Parathyroid adenoma (tissue), 2 donors: ENCODE measurements around the gene DARS1.

Experiments used
- H2AFZ ChIP-seq: fragments of 300-600 bp; sonication (generic); one replicate; pipeline ENCODE4 v1.7.0; 2017; ENCODE audit warnings: antibody characterized with exemption, mild to moderate bottlenecking
- H3K27ac ChIP-seq: fragments of 300-600 bp; sonication (generic); one replicate; pipeline ENCODE4 v1.7.0; 2017
- H3K27me3 ChIP-seq: fragments of 300-600 bp; sonication (generic); one replicate; pipeline ENCODE4 v1.7.0; 2017; ENCODE audit warnings: low read length; ENCODE audit not compliant: control insufficient read depth, insufficient read depth
- H3K36me3 ChIP-seq: fragments of 300-600 bp; sonication (generic); one replicate; pipeline ENCODE4 v1.7.0; 2017; ENCODE audit warnings: low read length; ENCODE audit not compliant: control insufficient read depth, insufficient read depth
- H3K4me1 ChIP-seq: fragments of 300-600 bp; sonication (generic); one replicate; pipeline ENCODE4 v1.7.0; 2017; ENCODE audit warnings: control low read depth
- H3K4me2 ChIP-seq: fragments of 300-600 bp; sonication (generic); one replicate; pipeline ENCODE4 v1.7.0; 2017; ENCODE audit warnings: low read length
- H3K4me3 ChIP-seq: fragments of 300-600 bp; sonication (generic); one replicate; pipeline ENCODE4 v1.7.0; 2017; ENCODE audit warnings: low read depth, low read length
- H3K79me2 ChIP-seq: fragments of 300-600 bp; sonication (generic); one replicate; pipeline ENCODE4 v1.7.0; 2017; ENCODE audit warnings: control low read depth
- H3K9ac ChIP-seq: fragments of 300-600 bp; sonication (generic); one replicate; pipeline ENCODE4 v1.7.0; 2017; ENCODE audit warnings: mild to moderate bottlenecking
- H3K9me3 ChIP-seq: fragments of 300-600 bp; sonication (generic); one replicate; pipeline ENCODE4 v1.7.0; 2017; ENCODE audit warnings: low read length; ENCODE audit not compliant: control insufficient read depth
- TF ChIP-seq, protein P1 (sequence below): fragments of 300-600 bp; sonication (generic); IDR thresholded peaks from one replicate; pipeline ENCODE4 v1.7.0; 2017; ENCODE audit warnings: antibody characterized with exemption, mild to moderate bottlenecking
- donor health status: primary hyperparathyroidism.

The DARS1 gene

DNA sequence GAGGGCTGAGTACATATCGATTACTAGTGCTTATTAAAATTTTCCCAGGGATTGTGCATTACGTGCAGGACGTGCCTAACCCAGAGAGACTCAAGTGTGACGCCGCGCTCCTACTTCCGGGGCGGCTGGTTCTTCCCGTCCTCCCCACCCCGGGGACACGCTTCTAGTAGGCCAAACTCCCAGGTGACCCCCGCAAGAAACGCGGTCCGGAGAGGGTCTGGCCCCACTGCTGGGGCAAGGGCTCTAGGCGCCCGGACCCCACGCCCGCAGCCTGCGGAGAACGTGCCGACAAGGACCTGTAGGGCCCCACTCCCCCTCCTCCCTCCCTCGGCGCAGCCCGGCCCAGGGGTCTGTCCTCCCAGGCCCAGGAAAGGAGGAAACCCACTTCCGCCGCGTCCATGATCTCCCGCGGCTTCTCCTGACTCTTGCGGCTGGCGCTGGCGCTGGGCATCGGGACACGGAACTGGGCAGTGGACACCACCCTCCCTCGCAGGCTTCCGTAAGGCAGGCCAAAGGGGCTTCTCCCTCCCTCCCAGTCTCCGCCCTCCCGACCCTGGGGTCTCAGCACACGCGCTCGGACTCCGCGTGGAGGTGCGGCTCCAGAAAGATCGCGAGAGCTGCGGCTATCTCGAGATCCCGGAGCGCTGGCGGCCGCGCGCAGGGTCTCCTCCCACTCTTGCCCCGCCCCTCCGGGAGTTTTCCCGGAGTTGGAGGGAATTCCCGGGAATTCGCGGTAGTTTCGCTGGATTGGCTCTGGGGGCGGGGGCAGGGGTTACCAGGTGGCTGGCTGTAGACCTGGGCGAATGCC is at the start of gene DARS1:
Gene DARS1, minus strand, starts transcription at position 609 of the 808 bp plus-strand sequence. Its CDS starts 158 bp downstream, at position 451.
- Histone ChIP-seq H3K36me3 (no peaks in the 10 kb centered on the region), H3K27ac (peak within 1 kb of the TSS; percentile 72), H3K27me3 (no peaks in the 10 kb centered on the region), H3K9me3 (no peaks in the 10 kb centered on the region), H3K9ac (peak within 1 kb of the TSS; percentile 46), H3K4me2 (peak within 1 kb of the TSS; percentile 78), H3K79me2 (peaks cover 6% of the 10 kb centered on the region), H3K4me3 (peak within 1 kb of the TSS; percentile 92), H2AFZ (peak within 1 kb of the TSS; percentile 93), H3K4me1 (no peaks in the 10 kb centered on the region)
- TF ChIP-seq, protein P1, sequence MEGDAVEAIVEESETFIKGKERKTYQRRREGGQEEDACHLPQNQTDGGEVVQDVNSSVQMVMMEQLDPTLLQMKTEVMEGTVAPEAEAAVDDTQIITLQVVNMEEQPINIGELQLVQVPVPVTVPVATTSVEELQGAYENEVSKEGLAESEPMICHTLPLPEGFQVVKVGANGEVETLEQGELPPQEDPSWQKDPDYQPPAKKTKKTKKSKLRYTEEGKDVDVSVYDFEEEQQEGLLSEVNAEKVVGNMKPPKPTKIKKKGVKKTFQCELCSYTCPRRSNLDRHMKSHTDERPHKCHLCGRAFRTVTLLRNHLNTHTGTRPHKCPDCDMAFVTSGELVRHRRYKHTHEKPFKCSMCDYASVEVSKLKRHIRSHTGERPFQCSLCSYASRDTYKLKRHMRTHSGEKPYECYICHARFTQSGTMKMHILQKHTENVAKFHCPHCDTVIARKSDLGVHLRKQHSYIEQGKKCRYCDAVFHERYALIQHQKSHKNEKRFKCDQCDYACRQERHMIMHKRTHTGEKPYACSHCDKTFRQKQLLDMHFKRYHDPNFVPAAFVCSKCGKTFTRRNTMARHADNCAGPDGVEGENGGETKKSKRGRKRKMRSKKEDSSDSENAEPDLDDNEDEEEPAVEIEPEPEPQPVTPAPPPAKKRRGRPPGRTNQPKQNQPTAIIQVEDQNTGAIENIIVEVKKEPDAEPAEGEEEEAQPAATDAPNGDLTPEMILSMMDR: no peak

DNA sequence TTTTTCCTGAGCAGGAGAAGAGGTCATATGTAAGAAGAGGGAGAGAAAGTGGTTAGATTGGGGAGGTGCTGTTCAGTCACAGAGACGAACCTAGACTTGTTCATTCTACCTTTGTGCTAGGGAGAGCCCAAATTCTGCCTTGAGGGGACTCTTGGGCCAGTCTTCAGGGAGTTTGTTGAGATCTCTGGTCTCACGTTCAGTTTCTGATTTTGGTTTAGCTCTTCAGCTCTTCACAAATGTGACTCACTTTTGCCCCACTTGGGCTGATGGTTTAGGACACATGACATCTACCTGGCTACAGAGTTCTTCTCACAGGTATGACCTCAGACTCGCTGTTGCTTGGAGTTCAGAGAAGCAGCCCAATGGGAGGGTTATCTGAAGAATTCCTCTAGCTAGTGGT is 49.2 kb upstream of the DARS1 start:
- Histone ChIP-seq H3K27me3 (no peaks in the 10 kb centered on the region), H3K9ac (no peak overlapping the region), H3K27ac (no peak overlapping the region), H3K9me3 (no peaks in the 10 kb centered on the region), H3K4me3 (no peak overlapping the region), H3K79me2 (no peaks in the 10 kb centered on the region), H3K4me2 (no peak overlapping the region), H2AFZ (no peak overlapping the region), H3K36me3 (no peaks in the 10 kb centered on the region), H3K4me1 (no peaks in the 10 kb centered on the region)
- TF ChIP-seq, protein P1: no peak

GRCh38 chr2:136032817-136033535 is 47.5 kb upstream of the DARS1 start:
- H2AFZ ChIP-seq: no peak overlapping the region
- H3K27me3 ChIP-seq: no peaks in the 10 kb centered on the region
- no peaks in the 10 kb centered on the region for H3K4me1 ChIP-seq
- H3K9me3 ChIP-seq: no peaks in the 10 kb centered on the region
- no peaks in the 10 kb centered on the region for H3K79me2 ChIP-seq
- no peak overlapping the region for H3K4me3 ChIP-seq
- H3K36me3 ChIP-seq: no peaks in the 10 kb centered on the region
- H3K4me2 ChIP-seq: no peak overlapping the region
- TF ChIP-seq, protein P1: no peak
- H3K9ac ChIP-seq: no peak overlapping the region
- H3K27ac ChIP-seq: no peak overlapping the region

DNA sequence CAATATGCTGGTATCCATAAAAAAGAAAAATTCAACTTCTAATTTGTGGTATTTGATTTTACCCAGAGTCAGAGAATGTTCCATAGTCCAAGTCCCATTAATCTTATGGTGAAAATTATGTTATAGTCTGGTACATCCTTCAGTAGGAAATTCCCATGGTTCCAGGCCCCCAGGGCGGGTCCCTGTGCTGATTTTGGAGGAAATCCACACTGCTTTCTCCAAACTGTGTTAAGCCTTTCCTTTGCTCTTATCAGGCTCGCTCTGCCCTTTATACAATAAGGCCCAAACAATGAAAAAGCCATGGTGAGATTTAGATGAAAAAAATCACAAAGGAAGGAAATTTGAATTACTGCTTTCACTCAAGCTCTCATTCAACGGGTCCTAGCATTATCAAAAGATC is 46.8 kb upstream of the DARS1 start:
- no peak overlapping the region for H3K9ac ChIP-seq
- no peak overlapping the region for H3K4me2 ChIP-seq
- H2AFZ ChIP-seq: no peak overlapping the region
- no peaks in the 10 kb centered on the region for H3K27me3 ChIP-seq
- TF ChIP-seq, protein P1: no peak
- no peak overlapping the region for H3K4me3 ChIP-seq
- no peak overlapping the region for H3K27ac ChIP-seq
- no peaks in the 10 kb centered on the region for H3K4me1 ChIP-seq
- no peaks in the 10 kb centered on the region for H3K79me2 ChIP-seq
- H3K36me3 ChIP-seq: no peaks in the 10 kb centered on the region
- no peaks in the 10 kb centered on the region for H3K9me3 ChIP-seq
